GM10266 (cell line): ENCODE measurements around the gene LNPEP.

ENCODE experiments used
- DNase-seq: peaks from one replicate; pipeline ENCODE4 v3.0.0; 2012; ENCODE audit errors: extremely low spot score
- CTCF ChIP-seq: IDR thresholded peaks from 2 replicates; pipeline ENCODE4 v1.5.1; 2012; ENCODE audit warnings: mild to moderate bottlenecking, low read depth; ENCODE audit not compliant: control insufficient read depth, insufficient read depth; ENCODE audit errors: missing control alignments

The LNPEP gene

GRCh38 chr5:97026721-97027120, 90.8 kb downstream of the LNPEP start:
- no peak for DNase-seq
- no peak for TF ChIP-seq CTCF

GRCh38 chr5:97037819-97038218, 101.9 kb downstream of the LNPEP start:
- no peak for DNase-seq
- TF ChIP-seq CTCF: no peak

GRCh38 chr5:97041239-97041638, 105.4 kb downstream of the LNPEP start:
- TF ChIP-seq CTCF: no peak
- no peak for DNase-seq

GRCh38 chr5:97042996-97043395, 107.1 kb downstream of the LNPEP start:
- no peak for TF ChIP-seq CTCF
- DNase-seq: no peak

- TF ChIP-seq CTCF: no peak
- no peak for DNase-seq
Measured at GRCh38 chr5:97043511-97043910, 107.6 kb downstream of the LNPEP start.

GRCh38 chr5:97044052-97044451, 108.2 kb downstream of the LNPEP start:
- DNase-seq: no peak

More at GRCh38 chr5:97044052-97044451, 108.2 kb downstream of the LNPEP start:
- TF ChIP-seq CTCF: peak; percentile 17
